NCI-H146 treated with DMSO at 0.1 percent for 48 hours (cell line): ENCODE results near the gene KBTBD13.
"Not testable (repeated sequence)": the region's sequence is repeated elsewhere in the genome, so short reads cannot be mapped to it uniquely, and the experiment has no call there.

Source experiments
- DNase-seq: peaks from one replicate; lab custom pipeline; 2025; ENCODE audit not compliant: unreplicated experiment; lab: John Stamatoyannopoulos, UW

Gene KBTBD13

DNA sequence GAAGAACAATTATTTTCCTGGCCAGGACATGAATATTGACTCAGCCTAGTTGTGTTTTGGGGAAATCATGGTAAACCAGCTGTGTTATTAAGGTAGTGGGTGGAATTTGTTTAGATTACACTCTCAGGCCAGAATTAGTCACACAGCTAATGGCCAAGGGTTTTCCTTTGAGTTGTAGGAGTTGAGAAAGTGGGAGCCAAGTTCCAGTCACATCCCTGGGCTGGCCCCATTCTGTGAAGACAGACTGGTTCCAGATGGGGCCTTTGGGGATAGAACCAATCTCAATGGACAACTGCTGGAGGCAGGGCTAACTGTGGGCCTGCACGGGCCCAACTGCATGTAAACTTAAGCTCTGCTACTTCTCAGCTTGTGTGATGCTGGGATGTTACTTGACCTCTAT lies 7.4 kb upstream of the KBTBD13 start:
- DNase-seq, result no peak

DNA sequence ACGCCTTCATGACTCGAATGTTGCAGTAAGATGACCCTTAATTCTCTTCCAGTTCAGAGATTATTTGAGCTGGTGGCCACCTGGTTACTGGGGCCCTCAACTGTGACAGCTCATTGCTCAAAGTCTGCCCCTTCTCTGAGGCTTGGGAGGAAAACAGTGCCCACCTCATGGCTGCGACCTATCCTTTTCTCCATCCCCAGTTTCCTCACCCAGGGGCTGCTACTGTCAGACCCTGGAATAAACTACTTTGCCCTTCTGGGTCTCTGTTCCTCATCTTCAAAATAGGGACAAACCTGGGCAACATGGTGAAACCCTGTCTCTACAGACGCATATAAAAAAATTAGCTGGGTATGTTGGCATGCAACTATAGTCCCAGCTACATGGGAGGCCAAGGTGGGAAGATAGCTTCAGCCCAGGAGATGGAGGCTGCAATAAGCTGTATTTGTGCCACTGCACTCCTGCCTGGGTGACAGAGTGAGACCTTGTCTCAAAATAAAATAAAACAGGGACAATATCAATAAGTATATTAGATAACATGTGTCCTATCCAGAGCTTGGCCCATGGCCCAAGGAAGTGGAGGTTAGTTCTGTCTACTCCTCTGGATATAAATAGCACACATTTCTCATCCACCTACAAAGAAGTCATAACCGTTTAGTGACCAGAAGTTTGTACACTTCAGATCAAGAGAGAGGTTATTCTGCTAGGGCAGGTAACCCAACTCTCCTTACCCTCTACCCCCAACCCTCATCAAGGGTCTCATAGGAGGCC lies 6.6 kb upstream of the KBTBD13 start:
- no peak for DNase-seq

DNA sequence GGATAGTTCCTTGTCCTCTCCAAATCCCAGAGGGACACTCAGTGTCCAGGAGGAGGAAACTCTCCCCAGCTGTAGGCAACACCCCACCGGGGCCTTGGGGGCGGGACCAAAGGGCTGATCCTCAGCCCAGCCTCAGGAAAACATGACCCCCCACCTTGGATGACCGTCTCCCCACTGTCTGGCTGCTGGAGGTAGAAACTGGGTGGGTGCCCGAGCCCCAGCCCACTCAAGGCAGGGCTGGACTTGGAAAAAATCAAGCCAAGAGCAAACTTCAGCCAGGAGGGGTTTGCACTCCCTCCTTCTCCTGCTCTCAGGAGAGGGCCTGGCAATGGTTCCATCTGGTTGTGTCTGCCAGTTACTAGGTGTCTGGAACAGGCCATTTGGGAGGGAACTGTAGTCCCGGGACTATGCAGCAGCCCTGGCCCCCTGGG lies 5.2 kb upstream of the KBTBD13 start:
- DNase-seq, result no peak

DNA sequence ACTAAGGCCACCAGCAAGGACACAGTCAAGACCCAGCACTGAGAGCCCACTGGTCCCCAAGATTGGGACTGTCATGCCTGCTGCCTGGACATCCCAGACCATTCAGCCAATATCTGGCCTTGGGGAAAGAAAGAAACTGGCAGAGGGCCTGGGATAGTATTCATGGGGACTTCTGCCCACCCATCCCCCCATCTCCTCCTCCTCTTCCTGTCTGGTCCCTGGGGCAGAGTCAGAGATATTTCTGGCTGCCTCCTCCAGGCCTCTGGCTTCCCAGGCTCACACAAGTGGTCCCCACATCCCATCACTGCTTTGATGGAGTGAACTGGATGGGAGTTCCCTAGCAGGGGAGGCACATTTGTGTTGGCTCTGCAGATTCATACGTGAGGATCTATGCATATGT lies 4.5 kb upstream of the KBTBD13 start:
- DNase-seq, result no peak

DNA sequence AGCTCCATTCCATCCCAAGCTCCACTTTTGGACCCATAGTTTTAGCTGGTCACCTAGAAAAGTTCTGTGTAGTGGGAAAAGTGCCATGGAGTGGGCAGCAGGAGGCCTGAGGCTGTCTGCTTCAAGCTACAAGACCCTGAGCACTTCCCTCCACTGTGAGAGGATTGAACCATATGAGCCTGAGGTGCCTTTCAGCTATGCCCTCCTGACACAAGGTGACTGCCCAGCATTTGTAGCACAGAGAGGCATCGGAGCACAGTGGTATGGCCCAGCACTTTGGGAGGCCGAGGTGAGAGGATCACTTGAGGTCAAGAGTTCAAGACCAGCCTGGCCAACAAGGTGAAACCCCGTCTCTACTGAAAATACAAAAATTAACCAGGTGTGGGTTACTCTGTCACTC lies 3.9 kb upstream of the KBTBD13 start:
- DNase-seq, result no peak

DNA sequence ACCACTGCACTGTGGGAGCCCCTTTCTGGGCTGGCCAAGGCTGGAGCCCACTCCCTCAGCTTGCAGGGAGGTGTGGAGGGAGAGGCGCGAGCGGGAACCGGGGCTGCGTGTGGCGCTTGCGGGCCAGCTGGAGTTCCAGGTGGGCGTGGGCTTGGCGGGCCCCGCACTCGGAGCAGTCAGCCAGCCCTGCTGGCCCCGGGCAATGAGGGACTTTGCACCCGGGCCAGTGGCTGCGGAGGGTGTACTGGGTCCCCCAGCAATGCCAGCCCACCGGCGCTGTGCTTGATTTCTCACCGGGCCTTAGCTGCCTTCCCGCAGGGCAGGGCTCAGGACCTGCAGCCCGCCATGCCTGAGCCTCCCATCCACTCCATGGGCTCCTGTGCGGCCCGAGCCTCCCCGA lies 1.6 kb upstream of the KBTBD13 start:
- not testable (repeated sequence) for DNase-seq

DNA sequence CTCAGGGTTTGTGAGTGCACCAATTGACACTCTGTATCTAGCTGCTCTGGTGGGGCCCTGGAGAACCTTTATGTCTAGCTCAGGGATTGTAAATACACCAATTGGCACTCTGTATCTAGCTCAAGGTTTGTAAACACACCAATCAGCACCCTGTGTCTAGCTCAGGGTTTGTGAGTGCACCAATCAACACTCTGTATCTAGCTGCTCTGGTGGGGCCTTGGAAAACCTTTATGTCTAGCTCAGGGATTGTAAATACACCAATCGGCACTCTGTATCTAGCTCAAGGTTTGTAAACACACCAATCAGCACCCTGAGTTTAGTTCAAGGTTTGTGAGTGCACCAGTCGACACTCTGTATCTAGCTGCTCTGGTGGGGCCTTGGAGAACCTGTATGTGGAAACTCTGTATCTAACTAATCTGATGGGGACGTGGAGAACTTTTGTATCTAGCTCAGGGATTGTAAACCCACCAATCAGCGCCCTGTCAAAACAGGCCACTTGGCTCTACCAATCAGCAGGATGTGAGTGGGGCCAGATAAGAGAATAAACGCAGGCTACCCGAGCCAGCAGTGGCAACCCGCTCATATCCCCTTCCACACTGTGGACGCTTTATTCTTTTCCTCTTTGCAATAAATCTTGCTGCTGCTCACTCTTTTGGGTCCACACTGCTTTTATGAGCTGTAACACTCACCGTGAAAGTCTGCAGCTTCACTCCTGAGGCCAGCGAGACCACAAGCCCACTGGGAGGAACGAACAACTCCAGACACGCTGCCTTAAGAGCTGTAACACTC lies 745 bp upstream of the KBTBD13 start:
- DNase-seq, result not testable (repeated sequence)

DNA sequence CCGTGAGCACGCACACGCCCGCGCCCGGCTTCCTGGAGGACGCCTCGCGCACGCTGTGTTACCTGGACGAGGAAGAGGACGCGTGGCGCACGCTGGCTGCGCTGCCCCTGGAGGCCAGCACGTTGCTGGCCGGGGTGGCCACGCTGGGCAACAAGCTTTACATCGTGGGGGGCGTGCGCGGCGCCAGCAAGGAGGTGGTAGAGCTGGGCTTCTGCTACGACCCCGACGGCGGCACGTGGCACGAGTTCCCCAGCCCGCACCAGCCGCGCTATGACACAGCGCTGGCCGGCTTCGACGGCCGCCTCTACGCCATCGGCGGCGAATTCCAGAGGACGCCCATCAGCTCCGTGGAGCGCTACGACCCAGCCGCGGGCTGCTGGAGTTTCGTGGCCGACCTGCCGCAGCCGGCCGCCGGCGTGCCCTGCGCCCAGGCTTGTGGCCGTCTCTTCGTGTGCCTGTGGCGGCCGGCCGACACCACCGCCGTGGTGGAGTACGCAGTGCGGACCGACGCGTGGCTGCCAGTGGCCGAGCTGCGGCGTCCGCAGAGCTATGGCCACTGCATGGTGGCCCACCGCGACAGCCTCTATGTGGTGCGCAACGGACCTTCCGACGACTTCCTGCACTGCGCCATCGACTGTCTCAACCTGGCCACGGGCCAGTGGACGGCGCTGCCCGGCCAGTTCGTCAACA lies 890 bp downstream of the KBTBD13 start:
- DNase-seq, result no peak

DNA sequence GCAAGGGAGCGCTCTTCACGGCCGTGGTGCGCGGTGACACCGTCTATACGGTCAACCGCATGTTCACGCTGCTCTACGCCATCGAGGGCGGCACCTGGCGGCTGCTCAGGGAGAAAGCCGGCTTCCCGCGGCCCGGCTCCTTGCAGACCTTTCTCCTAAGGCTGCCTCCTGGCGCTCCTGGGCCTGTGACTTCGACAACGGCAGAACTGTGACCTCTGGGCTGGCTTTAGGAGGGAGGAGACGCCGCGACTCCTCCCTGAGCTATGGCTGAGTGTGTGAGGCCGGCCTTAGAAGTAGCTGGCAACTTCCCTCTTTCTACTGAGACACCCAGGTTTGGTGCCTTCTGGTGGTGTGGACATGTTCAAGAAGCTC lies 1.4 kb downstream of the KBTBD13 start:
- no peak for DNase-seq

DNA sequence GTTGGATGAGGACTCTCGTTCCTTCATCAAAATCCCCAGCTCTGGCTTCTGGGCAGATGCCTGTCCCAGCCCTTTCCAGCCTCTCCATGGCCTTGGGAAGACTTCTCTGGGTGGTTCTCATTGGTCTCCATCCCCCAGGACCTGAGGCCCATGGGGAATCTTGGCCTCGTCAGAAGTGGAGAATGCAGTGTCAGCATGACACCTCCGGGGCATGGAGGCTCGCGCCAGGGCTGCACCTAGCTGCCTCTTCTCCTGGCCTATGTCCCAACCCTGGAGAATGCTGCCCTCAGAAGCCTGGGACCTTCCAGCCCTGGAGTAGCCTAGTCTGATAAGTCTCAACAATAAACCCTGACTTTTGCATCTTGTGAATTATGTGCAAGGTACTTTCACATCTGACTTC lies 3.0 kb downstream of the KBTBD13 start:
- no peak for DNase-seq

DNA sequence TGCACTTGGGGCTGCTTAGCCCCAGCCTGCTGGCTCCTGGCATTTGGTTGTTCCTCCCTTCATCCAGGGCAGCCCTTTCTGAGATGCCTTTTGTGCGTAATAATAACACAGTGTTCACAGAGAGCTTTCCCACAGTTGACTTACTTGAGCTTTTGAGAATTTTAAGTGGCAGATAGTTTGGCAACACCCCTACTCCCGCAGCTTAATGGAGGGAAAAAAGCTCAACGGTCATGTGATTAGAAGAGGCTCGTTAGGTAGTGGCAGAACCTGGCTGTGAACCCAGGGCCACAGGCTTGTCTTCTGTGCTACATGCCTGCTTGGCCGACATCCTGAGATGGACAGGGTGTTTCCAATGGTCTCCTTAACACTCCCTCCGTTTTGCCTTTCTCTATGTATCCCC lies 4.7 kb downstream of the KBTBD13 start:
- DNase-seq, result no peak

DNA sequence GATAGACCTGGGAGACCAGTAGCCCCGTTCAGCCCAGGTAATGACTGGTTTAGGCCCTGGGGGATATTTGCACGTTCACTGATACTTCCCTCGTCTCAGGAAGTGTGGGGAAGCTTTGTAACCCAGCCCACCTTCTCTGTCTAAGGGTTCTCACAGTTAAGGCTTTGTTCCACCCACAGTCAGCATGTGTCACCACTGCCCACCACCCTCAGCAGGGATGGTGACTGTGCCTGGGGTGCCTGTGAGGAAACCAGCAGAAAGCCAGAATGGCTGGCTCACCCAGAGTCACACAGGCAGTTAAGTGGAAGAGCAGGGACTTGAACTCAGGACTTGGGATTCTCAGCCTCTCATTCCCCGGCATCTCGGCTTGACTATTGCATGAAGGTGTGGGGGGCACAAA lies 5.2 kb downstream of the KBTBD13 start:
- DNase-seq, result no peak

DNA sequence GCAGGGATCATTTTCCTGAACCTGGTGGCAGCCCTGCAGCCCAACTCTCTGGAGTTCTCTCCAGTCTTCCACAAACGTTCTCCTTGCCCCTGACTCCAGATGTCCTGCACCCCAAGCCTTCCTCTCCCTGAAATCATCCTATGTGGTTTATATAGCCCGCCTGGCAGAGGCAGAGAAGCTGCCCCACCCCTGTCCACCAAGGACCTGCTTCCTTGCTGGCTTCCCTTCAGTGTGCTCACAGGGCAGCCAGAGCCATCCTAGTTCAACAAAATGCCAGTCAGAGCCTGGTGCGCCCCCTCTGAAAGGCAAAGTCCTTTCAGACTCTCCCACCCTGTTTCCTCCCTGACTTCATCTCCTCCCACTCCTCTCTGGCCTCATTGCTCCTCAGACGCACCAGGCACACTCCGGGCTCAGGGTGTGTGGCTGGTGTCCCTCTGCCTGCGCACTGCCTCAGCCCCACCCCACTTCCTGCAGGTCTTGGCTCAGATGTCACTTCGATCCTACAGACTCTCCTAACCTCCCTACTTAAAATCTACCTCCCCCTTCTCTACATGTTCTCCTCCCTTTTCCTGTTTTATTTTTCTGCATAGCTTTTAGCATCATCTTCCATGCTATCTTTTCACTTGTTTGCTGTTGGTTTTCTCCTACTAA lies 5.9 kb downstream of the KBTBD13 start:
- no peak for DNase-seq

DNA sequence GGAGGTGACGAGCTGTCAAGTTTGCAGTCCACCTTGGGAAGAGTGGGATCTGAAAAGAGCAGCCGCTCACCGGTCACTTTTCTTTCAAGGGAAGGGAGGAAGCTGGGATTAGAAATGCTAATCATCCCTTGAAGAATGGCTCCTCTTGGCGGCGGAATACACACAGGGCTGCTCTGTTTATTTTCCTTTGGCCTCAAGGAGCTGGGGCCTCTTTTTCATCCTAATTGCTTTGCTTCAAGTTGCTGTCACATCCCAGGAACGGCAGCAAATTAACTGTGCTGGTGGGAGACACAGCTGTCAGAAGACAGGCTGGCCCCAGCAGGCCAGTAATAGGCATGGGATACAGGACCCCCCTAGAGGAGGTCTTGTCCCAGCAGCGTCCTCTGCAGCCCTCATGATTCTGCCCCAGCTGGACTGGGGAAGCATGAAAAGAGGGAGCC lies 6.7 kb downstream of the KBTBD13 start:
- DNase-seq, result no peak

DNA sequence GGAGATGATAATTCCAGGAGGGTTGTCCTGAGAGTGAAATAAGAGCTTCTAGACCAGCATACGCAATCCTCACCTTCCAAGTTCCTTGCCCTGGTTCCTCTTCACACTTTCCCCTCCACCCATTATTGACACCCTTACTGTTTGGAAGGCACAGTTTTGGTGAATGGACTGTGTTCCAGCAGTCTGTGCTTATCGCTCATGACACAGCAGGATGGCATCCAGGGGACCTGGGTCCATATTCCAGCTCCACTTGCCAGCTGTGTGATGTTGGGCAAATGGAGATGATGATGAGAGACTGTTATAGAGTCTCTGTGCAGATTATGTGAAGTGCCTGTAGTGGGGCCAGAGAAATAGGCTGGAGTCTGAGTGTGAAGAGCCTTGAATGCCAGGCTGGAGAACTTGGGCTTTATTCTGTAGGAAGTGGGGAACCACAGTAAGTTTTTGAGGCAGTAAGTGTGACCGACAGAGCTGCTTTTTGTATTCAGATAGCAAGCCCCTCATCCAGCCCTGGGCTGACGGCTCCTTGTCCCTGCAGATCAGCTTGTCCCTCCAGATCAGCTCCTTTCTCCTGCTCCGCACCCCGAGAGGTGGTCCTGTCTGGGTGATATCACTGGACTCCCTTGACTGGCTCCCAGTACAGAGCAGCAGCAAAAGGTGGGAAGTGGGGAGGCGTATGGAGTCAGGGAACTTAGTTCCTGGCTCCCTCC lies 8.1 kb downstream of the KBTBD13 start:
- no peak for DNase-seq

DNA sequence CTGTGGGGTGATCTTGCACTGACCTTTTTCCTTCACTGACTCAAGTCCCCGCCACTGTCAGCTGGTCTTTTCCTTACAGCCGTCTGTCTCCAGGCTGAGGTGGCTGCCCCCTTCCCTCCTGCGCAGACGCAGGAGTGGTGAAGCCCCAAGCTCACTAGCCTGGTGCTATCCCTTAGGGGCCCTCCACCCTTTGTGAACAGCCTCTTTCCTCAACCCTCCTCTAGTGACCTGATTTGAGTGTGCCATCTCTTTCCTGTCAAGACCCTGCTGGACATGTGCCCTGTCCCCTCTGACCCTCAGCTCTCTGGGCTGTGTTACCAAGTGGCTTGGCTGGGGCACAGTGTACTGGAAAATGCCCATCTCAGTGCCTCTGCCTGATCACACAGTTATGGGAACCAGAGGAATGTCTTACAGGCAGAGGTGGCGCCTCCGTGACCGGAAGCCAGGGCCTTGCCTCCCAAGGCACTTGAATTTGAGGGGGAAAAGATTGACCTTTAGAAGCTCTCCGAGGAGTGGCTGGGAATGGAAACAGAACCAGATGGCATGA lies 8.7 kb downstream of the KBTBD13 start:
- DNase-seq, result no peak

DNA sequence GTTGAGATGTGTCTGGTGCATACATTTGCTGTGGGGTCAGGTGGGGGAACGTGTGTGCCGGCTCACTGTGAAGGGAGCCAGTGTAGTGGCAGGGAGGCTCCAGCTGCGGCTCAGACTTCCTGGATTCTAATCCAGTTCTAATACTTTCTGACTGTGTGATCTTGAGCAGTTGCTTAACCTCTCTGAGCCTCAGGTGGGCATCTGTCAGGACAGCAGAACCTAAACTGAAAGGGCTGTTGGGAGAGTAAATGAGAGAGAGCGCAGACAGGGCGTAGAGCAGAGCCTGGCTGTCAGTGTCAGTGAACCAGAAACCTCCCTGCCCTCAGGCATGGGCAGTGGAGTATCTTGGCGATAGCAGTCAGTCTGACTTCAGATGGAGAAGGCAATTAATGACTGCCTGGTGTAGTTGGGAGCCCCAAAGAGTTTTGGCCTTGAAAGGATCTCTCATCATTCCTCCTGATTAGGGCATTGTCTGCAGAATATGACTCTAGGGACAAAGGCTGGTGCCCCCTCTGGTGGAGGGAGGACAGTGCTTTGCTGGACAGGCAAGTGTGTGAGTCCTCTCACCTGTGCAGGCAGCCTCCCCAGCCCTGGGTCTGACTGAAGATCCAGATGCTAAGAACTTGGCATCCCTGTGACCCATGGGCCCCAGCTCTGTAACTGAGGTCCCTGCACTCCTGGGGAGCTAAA lies 9.6 kb downstream of the KBTBD13 start:
- no peak for DNase-seq

DNA sequence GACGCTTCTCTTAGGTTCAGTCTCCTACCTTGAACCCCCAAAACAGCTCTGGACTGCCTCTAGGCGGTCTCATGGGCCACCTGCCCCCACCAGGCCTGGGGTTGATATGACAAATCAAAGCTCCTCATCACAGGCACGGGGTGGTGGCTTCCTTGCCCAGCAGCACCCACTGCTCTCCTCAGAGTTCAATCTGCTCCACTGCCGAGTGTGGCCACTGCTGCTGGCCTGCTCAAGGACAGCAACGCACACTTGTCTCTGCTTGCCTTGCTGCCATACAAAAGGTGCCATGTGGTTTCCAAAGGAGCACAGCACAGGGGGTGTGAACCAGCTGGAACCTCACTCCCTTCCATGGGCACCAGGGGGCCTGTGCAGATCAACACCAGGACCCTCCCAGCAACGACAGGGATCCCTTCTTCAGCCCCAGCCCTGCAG lies 10.2 kb downstream of the KBTBD13 start:
- DNase-seq, result no peak

DNA sequence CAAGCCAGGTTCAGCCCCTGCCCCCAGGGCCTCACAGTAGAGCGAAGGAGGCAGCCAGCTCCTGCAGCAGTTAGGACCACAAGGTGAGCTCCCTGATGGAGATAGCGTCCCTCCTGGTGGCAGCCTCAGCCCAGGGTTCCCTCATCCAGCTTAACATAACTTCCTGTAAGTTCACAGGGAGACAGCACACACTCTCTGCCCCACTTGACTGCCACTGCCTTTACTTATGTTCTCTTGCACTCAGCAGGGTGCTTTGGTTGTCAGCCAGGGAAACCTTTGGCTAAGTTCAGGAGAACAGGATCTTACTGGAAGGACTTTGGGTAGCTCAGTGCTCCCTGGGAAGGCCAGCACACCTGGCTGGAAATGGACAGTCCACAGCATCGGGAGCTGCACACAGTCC lies 10.9 kb downstream of the KBTBD13 start:
- no peak for DNase-seq
